ENCODE measurements around the gene UNC119.

DNA sequence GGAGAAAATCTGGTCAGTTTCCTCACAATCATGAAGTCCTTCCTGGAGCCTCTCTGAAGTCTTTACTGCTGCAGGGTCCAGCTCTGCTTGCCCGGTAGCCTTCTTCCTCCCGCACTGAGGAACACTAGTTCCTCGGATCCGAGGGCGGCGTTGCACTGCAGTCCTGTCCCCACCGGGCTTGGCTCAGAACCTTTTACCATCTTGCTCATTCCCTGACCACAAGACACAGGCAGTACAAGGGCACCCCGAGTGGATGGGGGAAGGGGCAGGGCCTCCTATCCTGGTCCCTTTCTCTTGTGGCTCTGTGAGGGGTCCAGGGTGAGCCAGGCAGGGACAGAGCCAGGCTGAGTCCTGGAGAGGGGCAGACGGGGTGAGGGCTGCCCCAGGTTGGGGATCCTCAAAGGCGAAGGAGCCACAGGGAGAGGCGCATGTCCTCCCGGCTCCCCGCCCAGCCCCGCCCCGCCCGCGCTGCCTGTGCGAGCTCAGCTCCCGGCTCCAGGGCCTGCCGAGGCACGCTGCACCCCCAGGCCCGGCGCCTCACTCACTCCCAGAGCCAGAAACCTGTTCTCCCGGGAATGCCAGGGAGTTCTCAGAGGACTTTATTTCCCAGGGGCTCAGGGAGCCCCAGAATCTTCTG is 44.7 kb downstream of the UNC119 start:
- TF ChIP-seq, protein P1, sequence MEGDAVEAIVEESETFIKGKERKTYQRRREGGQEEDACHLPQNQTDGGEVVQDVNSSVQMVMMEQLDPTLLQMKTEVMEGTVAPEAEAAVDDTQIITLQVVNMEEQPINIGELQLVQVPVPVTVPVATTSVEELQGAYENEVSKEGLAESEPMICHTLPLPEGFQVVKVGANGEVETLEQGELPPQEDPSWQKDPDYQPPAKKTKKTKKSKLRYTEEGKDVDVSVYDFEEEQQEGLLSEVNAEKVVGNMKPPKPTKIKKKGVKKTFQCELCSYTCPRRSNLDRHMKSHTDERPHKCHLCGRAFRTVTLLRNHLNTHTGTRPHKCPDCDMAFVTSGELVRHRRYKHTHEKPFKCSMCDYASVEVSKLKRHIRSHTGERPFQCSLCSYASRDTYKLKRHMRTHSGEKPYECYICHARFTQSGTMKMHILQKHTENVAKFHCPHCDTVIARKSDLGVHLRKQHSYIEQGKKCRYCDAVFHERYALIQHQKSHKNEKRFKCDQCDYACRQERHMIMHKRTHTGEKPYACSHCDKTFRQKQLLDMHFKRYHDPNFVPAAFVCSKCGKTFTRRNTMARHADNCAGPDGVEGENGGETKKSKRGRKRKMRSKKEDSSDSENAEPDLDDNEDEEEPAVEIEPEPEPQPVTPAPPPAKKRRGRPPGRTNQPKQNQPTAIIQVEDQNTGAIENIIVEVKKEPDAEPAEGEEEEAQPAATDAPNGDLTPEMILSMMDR (conservative IDR thresholded peaks at IDR 0.05 in 1 of 2, IDR thresholded peaks at IDR 0.05 in 1 of 2; ENCODE audit: low read depth in 1 of 2, low read length in 2 of 2) = no peak
- TF ChIP-seq EZH2 (IDR thresholded peaks at IDR 0.05; ENCODE audit: low read length, missing control alignments) = no peak
